GM19351 (cell line): ENCODE measurements around the gene SFPQ.
"Not testable (repeated sequence)": the region's sequence is repeated elsewhere in the genome, so short reads cannot be mapped to it uniquely, and the experiment has no call there.

Experiments
- ATAC-seq: cut with Tn5 transposase; IDR thresholded peaks from one replicate; pipeline ENCODE4 v1.9.1; 2021; ENCODE audit warnings: mild to moderate bottlenecking, moderate library complexity; ENCODE audit not compliant: unreplicated experiment

The SFPQ gene, protein sequence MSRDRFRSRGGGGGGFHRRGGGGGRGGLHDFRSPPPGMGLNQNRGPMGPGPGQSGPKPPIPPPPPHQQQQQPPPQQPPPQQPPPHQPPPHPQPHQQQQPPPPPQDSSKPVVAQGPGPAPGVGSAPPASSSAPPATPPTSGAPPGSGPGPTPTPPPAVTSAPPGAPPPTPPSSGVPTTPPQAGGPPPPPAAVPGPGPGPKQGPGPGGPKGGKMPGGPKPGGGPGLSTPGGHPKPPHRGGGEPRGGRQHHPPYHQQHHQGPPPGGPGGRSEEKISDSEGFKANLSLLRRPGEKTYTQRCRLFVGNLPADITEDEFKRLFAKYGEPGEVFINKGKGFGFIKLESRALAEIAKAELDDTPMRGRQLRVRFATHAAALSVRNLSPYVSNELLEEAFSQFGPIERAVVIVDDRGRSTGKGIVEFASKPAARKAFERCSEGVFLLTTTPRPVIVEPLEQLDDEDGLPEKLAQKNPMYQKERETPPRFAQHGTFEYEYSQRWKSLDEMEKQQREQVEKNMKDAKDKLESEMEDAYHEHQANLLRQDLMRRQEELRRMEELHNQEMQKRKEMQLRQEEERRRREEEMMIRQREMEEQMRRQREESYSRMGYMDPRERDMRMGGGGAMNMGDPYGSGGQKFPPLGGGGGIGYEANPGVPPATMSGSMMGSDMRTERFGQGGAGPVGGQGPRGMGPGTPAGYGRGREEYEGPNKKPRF

DNA sequence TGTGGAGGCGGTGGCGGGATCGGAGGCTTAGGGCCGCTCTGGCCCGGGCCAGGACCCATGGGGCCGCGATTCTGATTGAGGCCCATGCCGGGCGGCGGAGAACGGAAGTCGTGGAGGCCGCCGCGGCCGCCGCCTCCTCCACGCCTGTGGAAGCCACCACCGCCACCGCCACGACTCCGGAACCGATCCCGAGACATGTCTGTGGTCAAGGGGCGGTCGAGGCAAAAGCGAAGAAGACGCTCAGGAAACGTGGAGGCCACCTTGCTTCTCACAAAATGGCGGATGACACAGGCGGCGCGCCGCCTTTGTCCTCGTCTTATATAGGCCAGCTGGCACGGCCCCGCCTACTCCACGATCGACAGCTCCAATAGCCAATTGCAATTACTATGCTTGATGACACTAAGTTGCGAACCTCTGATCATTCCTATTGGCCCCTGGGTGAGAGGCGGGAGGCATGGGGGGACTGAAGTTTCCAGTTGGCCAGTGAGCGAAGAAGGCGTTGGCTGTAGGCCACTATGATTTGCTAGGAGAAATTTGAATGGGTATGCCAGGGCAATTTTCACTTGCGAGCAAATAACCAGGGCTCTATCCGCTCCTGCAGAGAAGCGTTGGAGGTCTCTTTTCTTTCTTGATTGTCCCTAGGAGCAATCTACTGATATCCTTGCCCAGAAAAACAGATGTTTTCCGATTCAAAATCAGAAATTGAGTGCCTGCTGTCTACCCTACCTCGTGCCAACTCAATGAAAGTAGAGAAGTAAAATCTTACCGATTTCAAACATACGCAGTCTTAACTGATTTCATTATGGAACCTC lies at the start of gene SFPQ:
SFPQ (minus strand) TSS at position 293 of the 812 bp plus-strand sequence; CDS start at position 197, 96 bp downstream.
- ATAC-seq, result peak; percentile 95

DNA sequence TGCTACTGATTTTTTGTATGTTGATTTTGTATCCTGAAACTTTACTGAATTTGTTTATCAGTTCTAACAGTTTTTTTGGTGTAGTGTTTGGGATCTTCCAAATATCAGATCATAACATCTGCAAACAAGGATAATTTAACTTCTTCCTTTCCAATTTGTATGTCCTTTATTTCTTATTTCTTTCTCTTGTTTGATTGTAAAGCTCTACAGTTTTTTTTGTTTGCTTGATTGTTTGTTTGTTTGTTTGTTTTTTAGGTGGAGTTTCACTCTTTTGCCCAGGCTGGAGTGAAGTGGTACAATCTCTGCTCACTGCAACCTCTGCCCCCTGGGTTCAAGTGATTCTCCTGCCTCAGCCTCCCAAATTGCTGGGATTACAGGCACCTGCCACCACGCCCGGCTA lies 43.8 kb upstream of the SFPQ start:
- not testable (repeated sequence) for ATAC-seq

DNA sequence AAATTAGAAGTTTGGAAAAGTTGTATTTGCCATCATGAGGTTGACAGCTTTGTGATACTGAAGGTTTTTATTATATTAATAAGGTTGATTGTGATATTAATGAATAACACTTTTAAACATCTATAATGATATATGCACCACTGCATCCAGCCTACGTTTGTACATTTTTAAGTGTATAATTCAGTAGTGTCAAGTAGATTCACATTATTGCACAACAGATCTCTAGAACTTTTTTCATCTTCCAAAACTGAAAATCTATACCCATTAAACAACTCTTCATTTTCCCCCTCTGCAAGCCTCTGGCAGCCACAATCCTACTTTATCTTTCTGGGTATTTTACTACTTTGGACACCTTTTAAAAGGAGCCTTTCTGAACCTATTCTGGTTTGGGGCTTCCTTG lies 38.3 kb upstream of the SFPQ start:
- ATAC-seq, result no peak

DNA sequence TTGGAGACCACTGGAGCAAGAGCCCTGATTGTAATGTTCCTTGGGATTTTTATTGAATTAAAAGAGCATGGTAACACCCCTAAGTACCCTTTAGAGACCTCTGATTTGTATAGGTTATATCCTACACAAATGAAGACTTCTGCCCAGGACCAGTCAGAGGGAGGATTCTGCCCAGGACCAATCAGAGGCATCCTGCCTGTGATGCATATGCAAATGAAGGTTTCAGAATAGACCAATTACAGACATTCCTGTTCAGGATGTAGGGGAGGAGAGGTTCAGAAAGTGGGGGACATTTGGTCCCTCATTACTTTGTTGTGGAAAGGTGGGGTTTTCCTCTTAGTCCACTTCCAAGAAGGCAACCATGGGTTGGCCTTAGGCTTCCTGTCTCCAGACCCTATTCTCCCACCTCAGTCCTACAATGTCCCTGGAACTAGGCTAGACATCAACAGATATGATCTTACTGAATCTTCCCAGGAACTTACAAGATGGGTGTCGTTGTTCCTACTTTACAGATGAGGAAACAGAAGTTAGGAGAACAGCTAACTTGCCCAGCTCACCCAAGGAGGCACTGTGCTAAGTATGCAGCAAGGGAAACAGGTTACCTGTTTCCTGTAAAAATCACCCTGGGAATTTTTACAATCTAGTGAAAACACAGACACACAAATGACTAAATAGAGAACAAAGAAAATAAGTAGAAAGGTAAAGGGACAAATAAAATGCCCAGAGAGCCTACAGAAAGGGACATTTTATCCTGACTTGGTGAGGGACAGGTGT lies 36.8 kb upstream of the SFPQ start:
- ATAC-seq, result no peak

DNA sequence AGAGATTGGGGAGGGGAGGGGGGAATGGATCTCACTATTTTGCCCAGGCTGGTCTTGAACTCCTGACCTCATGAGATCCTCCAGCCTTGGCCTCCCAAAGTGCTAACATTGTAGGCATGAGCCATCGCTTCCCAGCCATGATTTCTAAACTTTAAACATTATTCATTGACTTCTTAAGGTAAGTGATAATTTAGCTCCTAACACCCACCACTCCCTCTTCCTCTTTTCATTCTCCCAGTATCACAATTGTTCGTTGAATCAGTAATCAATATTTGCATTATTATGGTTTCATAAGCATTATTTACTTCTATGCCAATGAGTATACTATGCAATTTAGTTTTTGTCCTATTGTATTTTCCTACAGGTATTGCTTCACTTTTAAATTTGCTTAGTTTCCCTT lies 33.6 kb upstream of the SFPQ start:
- no peak for ATAC-seq

DNA sequence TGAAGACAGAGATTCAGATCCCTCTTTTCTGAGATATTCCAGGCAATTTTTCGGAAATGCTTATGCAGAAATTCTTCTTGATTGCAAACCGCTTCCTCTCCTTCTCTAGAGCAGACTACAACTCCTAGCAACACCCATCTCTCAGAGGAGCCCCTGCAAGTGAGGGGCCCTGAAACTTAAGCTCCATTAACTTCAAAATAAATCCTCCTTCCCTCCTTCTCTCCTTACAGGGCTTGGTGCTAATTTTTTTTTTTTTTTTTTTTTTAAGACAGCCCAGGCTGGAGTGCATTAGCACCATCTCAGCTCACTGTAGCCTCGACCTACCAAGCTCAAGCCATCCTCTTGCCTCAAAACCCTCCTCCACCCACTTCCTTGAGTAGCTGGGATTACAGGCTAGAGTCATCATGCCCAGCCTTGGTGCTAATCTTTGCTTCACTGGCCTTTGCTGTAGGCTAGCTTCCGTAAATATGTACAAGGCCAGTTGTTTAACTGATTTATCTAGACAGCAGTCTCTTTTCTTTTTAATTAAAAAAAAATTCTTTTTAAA lies 30.2 kb upstream of the SFPQ start:
- ATAC-seq, result no peak

DNA sequence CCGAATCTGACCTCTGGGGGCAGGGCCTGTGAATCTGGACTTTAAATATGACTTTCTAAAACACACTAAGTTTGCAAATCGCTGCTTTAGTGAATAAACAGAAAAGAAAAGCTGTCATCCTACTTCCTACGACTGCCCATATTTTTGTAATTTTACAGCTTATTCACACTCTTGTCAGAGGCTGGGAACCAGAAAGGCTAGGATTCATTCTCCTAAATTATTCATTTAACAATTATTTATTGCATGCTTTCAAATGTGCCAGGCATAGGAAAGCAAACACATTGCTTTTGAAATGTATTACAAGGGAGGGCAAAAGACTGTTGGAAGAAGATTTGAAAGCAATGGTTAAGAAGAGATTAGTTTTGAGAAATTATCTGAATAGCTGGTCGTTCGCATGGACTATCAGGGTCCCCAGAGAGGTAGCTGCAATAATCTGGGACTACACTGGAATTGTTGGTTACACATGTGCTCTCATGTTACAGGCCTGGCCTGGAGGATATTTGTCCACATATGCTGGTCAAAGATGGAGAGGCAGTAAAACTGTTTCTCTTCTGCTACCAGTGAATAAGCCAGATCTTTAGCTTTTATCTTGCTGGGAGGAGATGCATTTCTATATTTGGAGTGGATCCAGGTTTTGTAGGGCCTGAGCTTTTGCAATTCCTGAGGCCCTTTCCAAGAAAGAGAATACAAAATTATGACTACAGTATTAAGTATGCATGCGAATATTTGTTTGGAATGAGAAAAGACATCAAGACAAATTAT lies 29.6 kb upstream of the SFPQ start:
- ATAC-seq, result no peak

DNA sequence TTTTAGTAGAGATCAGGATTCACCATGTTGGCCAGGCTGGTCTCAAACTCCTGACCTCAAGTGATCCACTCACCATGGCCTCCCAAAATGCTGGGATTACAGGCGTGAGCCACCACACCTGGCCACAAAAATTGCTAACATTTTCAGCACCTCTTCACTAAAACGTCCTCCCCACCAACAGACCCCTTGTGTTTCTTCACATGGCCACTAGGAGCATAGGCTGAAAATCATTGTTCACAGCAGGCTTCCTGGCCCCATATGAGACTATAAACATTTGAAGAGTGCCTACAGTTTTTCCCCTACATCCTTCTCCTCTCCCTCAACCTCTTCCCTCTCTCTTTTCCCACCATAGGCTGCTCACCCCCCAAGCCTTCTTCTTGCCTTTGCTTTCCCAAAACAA lies 28.0 kb upstream of the SFPQ start:
- ATAC-seq, result no peak

DNA sequence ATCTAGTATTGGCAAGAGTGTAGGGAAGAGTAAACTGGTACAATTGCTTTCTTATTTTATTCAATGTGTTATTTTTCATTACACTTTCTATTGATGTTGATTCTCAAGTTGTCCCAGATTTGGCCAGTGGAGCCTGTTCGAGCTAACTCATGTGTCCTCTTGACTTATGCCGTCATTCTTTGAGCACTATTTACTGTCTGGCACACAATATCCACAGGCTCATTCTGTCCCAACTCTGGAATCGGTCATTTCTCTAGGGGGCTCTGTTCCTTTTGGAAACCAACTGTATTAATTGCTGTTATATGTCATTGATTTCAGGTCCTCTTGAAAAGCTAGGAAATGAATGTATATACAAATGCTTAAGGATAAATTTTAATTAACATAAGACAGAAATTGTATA lies 22.4 kb upstream of the SFPQ start:
- ATAC-seq, result no peak

DNA sequence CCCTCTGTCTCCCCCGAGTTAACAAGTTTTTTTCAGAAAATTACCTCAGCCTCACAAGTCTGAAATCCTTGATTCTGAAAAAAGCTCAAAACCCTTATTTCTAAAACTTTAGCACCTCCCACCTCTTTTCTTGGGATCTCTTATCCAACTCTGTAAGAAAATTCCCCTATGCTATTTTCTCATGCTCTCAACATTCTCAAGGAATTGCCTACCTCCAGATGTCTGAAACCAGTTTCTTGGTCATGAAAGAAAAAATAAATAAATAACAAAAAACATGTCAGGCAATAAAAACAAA lies 18.1 kb upstream of the SFPQ start:
- no peak for ATAC-seq

DNA sequence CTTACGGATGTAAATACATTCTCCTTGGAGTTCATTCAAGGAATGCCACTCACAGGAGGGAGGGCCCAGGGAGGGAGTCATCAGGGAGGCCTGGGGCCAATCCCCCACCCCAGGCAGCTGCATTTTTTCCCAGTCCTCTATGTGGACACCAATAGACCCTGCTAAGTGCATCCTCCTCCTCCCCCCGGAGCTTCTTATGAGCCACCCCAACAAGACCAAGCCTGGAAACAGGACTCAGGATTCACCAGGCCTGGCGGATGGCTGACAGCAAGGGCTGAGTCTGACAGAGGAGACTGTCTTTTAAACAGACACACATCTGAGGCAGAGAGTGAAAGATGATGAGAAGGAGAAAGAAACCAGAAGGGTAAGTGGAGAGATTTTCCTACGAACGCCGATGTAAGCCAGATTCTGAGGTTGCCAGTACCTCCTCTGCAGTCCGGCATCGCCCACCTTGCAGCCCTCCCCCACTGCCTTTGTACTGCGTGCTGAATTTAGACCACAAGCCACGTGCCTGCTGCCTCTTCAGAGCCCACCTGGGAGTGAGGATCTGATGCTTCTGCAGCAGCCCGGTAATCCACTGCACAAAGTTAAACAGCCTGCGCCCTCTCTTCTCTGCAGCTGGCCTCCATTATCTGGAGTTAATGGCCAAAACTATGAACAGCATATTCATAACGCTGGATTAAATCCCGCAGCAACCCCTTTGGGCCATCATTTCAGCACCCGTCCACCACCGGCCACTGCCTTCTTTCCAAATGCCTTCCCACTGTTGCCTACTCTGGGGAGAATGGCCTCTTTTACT lies 17.6 kb upstream of the SFPQ start:
- no peak for ATAC-seq

DNA sequence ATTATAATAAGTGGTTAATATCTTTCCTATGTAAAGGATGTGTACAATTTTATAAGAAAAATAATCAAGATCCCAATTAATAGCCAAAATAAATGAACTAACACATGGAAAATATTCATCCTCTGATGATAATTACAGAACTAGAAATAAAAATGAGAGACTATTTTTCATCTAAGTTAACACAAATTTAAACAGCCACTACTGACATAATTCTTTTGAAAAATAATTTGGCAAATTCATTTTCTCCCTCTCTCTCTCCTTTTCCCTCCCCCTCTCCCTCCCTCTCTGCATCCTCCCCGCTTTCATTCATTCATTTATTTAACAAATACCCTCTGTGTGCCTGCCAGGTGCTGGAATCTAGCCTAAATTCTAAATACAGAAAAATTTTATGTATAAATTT lies 10.3 kb upstream of the SFPQ start:
- no peak for ATAC-seq

DNA sequence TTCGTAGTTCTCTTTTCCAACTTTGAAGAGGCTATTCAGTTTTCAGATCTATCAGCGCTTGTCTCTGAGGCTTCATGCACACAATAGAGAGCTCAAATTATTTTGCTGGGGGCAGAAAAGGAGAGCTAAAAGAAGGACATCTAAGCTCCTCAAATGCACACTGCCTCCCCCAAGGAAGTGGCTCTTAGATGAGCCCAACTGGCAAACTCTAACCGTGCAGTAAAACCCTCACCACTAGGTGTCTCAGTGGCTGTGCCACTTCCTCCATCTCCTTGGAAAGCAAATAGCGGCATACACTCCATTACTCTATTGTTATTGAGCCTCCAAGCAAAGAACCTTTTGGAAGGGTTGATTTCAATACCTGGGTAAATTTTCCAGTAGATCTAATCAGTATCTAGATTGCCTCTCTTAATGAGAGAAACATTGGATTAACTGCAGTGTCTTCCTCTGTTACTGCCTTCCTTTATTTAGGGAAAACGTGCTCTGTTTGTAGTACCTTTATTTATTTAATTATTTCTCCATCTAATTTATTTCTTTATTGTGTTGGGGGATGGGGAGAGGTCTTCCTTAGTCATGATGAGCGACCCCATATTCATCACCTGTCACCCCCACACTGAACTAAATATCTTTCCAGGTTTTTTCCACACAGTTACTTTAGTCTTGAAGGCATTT lies 9.2 kb upstream of the SFPQ start:
- ATAC-seq, result no peak

DNA sequence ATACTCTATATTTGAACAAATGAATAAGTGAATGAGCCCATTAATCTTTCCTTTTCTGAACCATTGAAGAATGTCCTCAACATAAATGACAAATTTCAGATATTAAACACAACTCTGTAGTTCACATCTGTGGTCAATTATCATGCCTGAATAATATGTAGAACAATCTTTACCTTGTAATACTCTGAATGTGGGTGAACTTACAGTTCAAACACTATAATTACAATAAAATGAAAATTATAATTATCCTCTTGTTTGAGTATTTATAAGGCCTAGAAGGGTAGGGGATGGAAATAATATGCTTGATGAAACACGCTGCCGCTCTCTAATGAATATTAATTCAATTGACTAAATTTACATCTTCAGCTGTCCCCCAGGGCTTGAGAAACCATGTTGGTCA lies 8.7 kb upstream of the SFPQ start:
- ATAC-seq, result no peak

DNA sequence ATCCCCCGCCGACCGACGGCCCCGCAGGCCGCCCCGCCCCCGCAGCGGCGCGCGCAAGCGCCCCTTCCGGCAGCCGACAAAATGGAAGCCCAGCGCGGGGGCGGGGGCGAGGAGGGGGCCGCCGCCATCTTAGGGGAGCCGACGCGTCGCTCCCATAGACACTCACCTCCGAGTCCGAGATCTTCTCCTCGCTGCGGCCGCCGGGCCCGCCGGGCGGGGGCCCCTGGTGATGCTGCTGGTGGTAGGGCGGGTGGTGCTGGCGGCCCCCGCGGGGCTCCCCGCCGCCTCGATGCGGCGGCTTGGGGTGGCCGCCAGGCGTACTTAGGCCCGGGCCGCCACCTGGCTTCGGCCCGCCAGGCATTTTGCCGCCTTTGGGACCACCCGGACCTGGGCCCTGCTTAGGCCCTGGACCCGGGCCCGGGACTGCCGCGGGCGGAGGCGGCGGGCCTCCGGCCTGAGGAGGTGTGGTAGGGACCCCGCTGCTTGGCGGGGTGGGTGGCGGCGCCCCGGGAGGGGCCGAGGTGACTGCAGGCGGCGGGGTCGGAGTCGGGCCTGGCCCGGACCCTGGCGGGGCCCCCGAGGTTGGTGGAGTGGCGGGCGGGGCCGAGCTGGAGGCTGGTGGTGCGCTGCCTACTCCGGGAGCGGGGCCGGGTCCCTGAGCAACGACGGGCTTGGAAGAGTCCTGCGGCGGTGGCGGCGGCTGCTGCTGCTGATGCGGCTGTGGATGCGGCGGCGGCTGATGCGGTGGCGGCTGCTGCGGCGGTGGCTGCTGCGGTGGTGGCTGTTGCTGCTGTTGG lies 691 bp downstream of the SFPQ start:
- peak; percentile 37 for ATAC-seq

DNA sequence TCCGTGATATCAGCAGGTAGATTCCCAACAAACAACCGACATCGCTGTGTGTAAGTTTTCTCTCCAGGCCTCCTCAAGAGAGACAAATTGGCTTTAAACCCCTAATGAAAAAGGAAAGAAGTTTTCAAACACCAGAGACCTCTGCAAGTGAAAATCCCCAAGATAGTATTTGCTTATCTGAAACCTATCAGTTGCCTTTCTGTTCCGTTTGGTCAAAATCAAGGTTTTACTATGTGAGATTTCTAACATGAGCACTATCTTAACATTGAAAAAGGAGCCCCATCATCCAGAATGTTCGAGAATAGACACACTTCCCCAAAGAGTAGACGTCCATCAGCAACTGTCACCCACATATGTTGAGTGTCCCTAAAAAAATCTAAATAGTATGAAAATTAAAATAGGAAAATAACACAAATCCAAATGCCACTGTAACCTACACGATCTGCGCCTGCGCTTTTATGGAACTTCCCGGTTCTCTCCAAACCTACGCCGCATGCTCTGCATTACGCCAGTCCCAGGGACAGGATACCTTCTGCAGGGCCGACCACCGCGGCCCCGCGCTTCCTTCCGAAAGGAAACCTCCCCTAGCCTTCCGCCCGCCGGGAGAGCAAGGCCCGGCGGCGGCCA lies 1.4 kb downstream of the SFPQ start:
- no peak for ATAC-seq

DNA sequence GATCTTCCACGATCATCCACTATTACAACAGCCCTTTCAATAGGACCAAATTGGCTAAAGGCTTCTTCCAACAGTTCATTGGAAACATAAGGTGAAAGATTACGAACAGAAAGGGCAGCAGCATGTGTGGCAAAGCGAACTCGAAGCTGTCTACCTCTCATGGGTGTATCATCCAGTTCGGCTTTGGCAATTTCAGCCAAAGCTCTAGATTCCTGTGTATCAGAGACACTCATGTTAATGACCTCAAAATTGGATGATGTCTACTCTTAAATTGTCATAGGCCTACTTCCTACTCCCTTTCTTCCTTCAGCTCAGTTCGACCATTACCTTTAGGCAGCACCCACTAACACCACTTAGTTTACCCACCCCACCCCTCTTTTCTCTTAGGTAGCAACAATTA lies 2.2 kb downstream of the SFPQ start:
- no peak for ATAC-seq
